ENCODE measurements around the gene STK11IP. TPM values are rescaled to one million over a fixed set of nuclear protein-coding genes. Genes with fewer than 3 reads are reported as not detected.

STK11IP gene
- total RNA-seq, 1 experiment from 2014 or later, result 39.9 TPM

DNA sequence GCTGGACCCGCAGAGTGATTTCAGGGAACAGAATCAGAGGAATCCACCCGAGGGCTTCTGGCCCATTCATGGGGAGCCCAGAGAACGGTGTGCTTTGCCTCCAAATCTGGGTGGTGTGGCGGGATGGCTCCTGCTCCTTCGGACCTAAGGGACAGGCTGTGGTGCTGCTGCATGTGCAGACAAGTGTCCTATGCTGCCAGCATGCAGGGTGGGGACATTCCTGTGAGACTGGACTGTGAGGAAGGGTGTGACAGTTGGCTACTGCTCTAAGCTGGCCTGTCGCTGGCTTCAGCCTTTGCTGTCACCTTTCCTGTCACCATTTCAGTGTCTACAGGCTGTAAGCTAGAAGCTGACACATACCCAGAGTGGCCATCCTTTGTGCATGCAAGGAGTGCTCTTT is 26.9 kb downstream of the STK11IP start (continued):
- TF ChIP-seq ZNF423 (CRISPR knock-in tag; IDR thresholded peaks at IDR 0.05) (no peak), ZNF232 (CRISPR knock-in tag; IDR thresholded peaks at IDR 0.05) (no peak), ZNF416 (CRISPR knock-in tag; IDR thresholded peaks at IDR 0.05) (no peak)
- TF ChIP-seq, protein P1, sequence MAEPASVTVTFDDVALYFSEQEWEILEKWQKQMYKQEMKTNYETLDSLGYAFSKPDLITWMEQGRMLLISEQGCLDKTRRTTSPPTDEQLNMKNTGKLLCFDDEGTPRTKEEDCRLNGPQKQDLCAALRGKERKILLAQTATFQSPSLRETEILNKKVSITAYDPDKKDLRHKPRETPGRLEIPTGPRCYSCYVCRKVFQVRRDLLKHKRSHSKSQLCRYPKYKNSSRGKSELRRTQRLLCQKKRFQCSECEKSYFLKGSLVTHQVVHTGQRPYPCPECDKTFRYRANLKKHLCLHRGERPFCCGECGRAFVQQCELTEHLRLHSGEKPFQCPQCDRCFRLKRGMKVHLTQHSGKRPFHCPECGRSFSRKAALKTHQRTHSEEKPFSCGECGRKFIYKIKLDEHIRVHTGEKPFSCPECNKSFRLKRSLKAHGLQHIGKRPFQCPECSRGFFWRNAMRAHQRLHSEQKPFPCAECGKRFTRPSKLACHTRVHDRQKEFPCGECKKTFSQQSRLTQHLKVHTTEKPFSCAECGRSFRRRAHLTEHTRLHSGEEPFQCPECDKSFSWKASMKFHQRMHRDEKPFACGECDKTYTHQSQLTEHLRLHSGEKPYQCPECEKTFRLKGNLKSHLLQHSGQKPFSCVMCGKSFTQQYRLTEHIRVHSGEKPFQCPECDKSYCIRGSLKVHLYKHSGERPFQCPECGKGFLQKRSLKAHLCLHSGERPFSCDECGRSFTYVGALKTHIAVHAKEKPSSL (CRISPR knock-in tag; conservative IDR thresholded peaks at IDR 0.05), result no peak
- TF ChIP-seq, protein P2, sequence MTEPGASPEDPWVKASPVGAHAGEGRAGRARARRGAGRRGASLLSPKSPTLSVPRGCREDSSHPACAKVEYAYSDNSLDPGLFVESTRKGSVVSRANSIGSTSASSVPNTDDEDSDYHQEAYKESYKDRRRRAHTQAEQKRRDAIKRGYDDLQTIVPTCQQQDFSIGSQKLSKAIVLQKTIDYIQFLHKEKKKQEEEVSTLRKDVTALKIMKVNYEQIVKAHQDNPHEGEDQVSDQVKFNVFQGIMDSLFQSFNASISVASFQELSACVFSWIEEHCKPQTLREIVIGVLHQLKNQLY (CRISPR knock-in tag; IDR thresholded peaks at IDR 0.05), result no peak
- TF ChIP-seq, protein P3, sequence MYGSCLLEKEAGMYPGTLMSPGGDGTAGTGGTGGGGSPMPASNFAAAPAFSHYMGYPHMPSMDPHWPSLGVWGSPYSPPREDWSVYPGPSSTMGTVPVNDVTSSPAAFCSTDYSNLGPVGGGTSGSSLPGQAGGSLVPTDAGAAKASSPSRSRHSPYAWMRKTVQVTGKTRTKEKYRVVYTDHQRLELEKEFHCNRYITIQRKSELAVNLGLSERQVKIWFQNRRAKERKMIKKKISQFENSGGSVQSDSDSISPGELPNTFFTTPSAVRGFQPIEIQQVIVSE (CRISPR knock-in tag; IDR thresholded peaks at IDR 0.05; ENCODE audit: borderline replicate concordance), result no peak
- TF ChIP-seq, protein P4, sequence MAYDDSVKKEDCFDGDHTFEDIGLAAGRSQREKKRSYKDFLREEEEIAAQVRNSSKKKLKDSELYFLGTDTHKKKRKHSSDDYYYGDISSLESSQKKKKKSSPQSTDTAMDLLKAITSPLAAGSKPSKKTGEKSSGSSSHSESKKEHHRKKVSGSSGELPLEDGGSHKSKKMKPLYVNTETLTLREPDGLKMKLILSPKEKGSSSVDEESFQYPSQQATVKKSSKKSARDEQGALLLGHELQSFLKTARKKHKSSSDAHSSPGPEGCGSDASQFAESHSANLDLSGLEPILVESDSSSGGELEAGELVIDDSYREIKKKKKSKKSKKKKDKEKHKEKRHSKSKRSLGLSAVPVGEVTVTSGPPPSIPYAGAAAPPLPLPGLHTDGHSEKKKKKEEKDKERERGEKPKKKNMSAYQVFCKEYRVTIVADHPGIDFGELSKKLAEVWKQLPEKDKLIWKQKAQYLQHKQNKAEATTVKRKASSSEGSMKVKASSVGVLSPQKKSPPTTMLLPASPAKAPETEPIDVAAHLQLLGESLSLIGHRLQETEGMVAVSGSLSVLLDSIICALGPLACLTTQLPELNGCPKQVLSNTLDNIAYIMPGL (CRISPR knock-in tag; IDR thresholded peaks at IDR 0.05), result no peak

DNA sequence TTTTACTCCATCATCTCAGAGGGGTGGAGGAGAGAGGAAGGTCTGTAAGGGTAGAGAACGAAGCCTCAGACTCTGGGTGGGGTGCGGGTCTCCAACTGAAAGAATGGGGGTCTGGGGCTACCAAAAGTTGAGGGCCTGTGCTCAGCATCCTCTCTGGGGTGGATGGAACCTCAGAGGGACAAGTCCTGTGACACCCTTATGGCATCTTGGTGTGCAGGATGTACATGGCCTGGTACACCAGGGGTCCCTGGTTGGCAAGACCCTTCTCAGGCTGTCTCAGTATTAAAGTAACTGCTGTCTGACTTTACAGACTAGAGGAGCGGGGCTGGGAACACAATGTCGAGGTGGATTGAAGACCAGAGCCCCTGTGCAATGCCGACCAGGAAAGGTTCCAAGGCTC is 27.5 kb downstream of the STK11IP start:
- Mint-ChIP-seq H3K9me3 (no peaks in the 10 kb centered on the region), H3K4me3 (no peak overlapping the region), H3K36me3 (no peaks in the 10 kb centered on the region), H3K27ac (no peak overlapping the region), H3K27me3 (ENCODE audit: low read depth) (peaks cover 22% of the 10 kb centered on the region), H3K4me1 (peaks cover 6% of the 10 kb centered on the region)
- TF ChIP-seq RORB (CRISPR knock-in tag; IDR thresholded peaks at IDR 0.05) (no peak), ZNF416 (CRISPR knock-in tag; IDR thresholded peaks at IDR 0.05) (no peak), EMX1 (CRISPR knock-in tag; IDR thresholded peaks at IDR 0.05) (no peak), JUN (CRISPR knock-in tag; IDR thresholded peaks at IDR 0.05) (no peak), SMAD3 (CRISPR knock-in tag; IDR thresholded peaks at IDR 0.05; ENCODE audit: borderline replicate concordance) (no peak), FOXK1 (CRISPR knock-in tag; IDR thresholded peaks at IDR 0.05) (no peak), FOXP1 (CRISPR knock-in tag; IDR thresholded peaks at IDR 0.05; ENCODE audit: borderline replicate concordance) (no peak), NFYB (CRISPR knock-in tag; conservative IDR thresholded peaks at IDR 0.05; ENCODE audit: low read depth) (no peak), NR1H2 (CRISPR knock-in tag; IDR thresholded peaks at IDR 0.05) (no peak), ATF1 (CRISPR knock-in tag; IDR thresholded peaks at IDR 0.05) (no peak)
- TF ChIP-seq, protein P2 (CRISPR knock-in tag; IDR thresholded peaks at IDR 0.05), result no peak
- TF ChIP-seq, protein P5, sequence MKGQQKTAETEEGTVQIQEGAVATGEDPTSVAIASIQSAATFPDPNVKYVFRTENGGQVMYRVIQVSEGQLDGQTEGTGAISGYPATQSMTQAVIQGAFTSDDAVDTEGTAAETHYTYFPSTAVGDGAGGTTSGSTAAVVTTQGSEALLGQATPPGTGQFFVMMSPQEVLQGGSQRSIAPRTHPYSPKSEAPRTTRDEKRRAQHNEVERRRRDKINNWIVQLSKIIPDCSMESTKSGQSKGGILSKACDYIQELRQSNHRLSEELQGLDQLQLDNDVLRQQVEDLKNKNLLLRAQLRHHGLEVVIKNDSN (CRISPR knock-in tag; IDR thresholded peaks at IDR 0.05), result no peak
- TF ChIP-seq, protein P6, sequence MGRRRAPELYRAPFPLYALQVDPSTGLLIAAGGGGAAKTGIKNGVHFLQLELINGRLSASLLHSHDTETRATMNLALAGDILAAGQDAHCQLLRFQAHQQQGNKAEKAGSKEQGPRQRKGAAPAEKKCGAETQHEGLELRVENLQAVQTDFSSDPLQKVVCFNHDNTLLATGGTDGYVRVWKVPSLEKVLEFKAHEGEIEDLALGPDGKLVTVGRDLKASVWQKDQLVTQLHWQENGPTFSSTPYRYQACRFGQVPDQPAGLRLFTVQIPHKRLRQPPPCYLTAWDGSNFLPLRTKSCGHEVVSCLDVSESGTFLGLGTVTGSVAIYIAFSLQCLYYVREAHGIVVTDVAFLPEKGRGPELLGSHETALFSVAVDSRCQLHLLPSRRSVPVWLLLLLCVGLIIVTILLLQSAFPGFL (CRISPR knock-in tag; IDR thresholded peaks at IDR 0.05; ENCODE audit: borderline replicate concordance), result no peak
- TF ChIP-seq, protein P4 (CRISPR knock-in tag; IDR thresholded peaks at IDR 0.05), result no peak
- TF ChIP-seq, protein P7, sequence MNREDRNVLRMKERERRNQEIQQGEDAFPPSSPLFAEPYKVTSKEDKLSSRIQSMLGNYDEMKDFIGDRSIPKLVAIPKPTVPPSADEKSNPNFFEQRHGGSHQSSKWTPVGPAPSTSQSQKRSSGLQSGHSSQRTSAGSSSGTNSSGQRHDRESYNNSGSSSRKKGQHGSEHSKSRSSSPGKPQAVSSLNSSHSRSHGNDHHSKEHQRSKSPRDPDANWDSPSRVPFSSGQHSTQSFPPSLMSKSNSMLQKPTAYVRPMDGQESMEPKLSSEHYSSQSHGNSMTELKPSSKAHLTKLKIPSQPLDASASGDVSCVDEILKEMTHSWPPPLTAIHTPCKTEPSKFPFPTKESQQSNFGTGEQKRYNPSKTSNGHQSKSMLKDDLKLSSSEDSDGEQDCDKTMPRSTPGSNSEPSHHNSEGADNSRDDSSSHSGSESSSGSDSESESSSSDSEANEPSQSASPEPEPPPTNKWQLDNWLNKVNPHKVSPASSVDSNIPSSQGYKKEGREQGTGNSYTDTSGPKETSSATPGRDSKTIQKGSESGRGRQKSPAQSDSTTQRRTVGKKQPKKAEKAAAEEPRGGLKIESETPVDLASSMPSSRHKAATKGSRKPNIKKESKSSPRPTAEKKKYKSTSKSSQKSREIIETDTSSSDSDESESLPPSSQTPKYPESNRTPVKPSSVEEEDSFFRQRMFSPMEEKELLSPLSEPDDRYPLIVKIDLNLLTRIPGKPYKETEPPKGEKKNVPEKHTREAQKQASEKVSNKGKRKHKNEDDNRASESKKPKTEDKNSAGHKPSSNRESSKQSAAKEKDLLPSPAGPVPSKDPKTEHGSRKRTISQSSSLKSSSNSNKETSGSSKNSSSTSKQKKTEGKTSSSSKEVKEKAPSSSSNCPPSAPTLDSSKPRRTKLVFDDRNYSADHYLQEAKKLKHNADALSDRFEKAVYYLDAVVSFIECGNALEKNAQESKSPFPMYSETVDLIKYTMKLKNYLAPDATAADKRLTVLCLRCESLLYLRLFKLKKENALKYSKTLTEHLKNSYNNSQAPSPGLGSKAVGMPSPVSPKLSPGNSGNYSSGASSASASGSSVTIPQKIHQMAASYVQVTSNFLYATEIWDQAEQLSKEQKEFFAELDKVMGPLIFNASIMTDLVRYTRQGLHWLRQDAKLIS (CRISPR knock-in tag; IDR thresholded peaks at IDR 0.05; ENCODE audit: borderline replicate concordance), result no peak
- TF ChIP-seq, protein P8, sequence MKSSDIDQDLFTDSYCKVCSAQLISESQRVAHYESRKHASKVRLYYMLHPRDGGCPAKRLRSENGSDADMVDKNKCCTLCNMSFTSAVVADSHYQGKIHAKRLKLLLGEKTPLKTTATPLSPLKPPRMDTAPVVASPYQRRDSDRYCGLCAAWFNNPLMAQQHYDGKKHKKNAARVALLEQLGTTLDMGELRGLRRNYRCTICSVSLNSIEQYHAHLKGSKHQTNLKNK (CRISPR knock-in tag; IDR thresholded peaks at IDR 0.05), result no peak
- CTCF ChIA-PET, result no interaction called here
- DNase-seq (ENCODE audit: low spot score) (no peak), ATAC-seq (no peak)
- POLR2A ChIA-PET, result interaction anchor here (1.7 kb wide), 1 partner anchor 13 kb away, joined by 4 read pairs; no protein-coding TSS in a partner anchor
